Panc1 (cell line): ENCODE measurements around the gene PBRM1.

Experiments
- CTCF ChIP-seq: fragments of 450-650 bp; IDR thresholded peaks from 2 replicates; pipeline ENCODE4 v1.5.1; 2017; ENCODE audit warnings: mild to moderate bottlenecking
- POLR2AphosphoS5 ChIP-seq: IDR thresholded peaks from 2 replicates; pipeline ENCODE4 v1.6.1; 2012; ENCODE audit warnings: mild to moderate bottlenecking, low read depth, low read length, moderate library complexity
- TCF7L2 ChIP-seq: IDR thresholded peaks from 2 replicates; pipeline ENCODE4 v1.6.1; 2011; ENCODE audit warnings: mild to moderate bottlenecking, low read depth, low read length, inconsistent platforms

- TF ChIP-seq CTCF (no peak), POLR2AphosphoS5 (no peak), TCF7L2 (no peak)
Observed at GRCh38 chr3:52608337-52608736, 77.4 kb downstream of the PBRM1 start.
